HG02973 (cell line): ENCODE data around the gene CELSR2.
"Not testable (repeated sequence)": the region's sequence is repeated elsewhere in the genome, so short reads cannot be mapped to it uniquely, and the experiment has no call there.

ENCODE experiments used
- ATAC-seq: cut with Tn5 transposase; IDR thresholded peaks from one replicate; pipeline ENCODE4 v1.9.1; 2021; ENCODE audit warnings: moderate library complexity; ENCODE audit not compliant: unreplicated experiment

The CELSR2 gene

GRCh38 chr1:109299558-109300343 lies 50.4 kb downstream of the CELSR2 start:
- ATAC-seq: no peak

DNA sequence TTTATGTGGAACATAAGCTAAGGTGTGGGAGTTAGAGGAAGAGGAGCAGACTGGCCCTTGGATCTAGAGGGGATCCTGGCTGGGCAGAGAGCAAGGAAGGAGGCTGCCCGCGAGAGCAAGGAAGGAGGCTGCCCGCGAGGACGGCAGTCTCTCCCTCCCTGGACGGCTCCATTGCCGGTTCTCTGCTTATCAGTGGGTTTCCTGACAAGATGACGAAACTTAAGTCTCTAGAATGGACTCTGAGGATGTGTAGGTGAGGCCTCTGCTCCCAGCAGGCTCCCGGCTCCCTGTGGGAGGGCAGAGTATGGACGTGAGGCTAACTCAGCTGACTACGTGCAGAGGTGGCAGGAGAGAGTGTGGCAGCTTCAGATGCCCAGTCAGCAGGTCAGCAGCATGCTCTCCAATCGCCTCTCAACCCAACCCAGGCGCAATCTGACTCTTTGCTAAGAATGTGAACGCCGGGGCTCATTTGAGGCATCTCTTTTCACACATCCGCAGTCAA lies 51.4 kb downstream of the CELSR2 start:
- no peak for ATAC-seq

- ATAC-seq: no peak
Measured at GRCh38 chr1:109301874-109302273, 52.5 kb downstream of the CELSR2 start.

DNA sequence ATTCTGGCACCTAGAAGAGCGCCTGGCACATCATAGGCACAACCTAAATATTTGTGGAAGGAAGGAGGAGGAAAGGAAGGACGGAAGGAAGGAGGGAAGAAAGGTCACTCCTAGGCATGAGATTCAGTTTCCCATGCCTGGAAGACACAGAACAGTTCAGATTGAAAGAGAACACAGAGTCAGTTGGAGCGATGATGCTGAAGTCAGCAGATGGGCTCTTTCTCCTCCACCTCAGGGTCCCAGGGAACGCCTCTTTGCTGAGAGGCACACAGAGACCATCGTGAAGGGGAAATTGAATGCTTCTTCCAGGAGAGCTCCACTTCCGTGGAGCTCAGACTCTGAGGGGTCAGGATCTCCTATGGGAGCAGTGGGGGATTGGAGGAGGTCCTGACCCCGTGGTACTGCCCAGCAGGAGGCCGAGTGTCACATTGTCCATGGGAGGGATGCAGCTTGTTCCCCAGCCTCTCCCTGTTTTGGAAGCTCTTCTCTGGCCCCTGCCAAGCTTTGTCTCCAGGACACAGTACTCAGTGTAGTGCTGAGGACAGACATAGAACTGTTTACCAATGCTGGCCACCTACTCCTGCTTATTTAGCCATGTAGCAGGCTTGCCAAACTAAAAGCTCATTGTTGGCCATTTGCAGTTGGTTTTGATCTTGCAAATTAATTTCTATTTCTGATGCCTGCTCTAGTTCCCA lies 55.0 kb downstream of the CELSR2 start:
- no peak for ATAC-seq

DNA sequence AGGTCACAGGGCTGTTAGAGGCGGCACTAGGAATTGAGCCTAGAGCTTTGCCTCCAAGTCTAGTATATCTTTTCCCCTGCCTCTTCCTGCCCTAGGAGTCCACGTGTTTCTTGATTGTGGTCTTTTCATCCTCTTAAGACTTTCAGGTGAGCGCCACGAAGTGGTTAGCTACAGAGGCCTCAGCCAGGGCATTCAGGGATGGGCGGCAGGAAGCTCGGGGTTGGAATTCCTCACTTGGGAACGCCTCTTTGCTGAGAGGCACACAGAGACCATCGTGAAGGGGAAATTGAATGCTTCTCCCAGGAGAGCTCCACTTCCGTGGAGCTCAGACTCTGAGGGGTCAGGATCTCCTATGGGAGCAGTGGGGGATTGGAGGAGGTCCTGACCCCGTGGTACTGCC lies 56.7 kb downstream of the CELSR2 start:
- ATAC-seq: not testable (repeated sequence)

GRCh38 chr1:109306832-109307273 lies 57.5 kb downstream of the CELSR2 start, which contains the start of gene MYBPHL:
TSS of gene MYBPHL (minus strand) at chr1:109307011. CDS start at chr1:109306991, 20 bp downstream.
- no peak for ATAC-seq

DNA sequence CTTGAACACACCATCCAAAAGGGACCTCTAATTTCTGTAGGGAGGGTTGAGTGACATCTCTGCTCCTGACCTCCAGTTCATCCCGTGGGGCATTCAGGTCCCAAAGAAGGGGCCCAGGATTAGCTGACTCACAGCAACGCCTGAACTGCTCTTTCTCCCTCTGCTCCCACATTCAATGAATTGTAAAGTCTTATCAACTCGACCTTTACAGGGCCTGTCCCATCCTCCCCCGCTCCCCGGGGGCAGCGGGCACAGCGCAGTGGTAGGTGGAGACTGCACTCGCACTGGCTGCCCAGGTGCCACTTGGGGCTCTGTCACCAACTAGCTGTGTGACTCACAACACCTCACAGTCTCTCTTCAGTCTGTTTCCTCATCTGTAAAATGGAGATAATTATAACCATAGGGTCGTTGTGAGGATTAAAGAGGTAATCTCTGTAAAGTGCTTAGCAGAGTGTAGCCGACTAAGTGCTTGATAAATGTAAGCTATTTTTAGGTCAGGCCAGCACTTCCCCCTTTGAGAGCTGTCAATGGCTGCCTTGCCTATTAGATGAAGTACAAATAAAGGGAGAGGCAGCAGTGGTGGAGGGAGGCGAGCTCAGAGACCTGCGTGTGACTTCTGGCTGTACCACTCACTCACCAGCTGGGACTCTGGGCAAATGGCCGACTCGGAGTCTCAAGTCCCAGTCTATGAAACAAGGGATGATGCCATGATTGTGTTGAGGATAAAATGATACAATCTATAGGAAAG lies 58.1 kb downstream of the CELSR2 start:
- ATAC-seq: no peak

GRCh38 chr1:109309347-109309746 lies 60.0 kb downstream of the CELSR2 start:
- no peak for ATAC-seq

- ATAC-seq: no peak
Measured at GRCh38 chr1:109312246-109312645, 62.9 kb downstream of the CELSR2 start.

DNA sequence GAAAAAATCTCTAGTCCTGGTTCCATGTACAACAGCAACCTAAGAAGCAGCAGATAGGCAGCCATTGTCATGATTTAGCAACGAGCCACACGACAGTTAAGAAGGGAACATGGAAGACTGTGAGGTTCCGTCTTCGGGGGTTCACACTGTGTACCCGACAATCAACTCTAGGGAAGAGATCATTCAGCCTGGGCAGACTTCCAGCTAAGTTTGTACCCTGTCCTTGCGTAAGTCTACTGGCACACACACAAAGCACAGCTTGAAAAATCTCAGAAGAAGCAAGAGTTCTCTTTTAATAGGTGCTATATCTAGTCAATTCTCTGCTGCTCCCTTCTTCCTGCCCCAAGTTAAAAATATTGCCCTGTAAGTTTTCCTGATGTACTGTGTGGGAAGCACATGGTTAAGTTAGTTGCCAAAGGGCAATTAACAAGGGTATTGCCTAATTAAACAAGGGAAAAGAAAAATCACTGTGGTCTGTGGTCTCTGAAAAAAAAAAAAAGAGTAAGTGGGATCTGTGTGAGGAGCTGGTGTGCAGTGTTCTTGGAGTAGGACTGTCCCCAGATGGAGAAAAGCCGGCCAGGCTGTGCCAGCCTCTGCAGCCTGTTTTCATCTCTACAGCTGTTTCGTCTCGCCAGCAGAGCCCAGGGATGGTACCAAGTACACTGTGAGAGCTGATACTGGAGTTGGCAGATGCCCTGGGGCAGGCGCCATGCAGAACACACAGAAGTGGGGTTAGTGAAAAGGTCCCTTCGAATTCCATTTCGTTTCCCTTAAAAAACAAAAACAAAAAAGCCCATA lies 63.8 kb downstream of the CELSR2 start:
- ATAC-seq: no peak

DNA sequence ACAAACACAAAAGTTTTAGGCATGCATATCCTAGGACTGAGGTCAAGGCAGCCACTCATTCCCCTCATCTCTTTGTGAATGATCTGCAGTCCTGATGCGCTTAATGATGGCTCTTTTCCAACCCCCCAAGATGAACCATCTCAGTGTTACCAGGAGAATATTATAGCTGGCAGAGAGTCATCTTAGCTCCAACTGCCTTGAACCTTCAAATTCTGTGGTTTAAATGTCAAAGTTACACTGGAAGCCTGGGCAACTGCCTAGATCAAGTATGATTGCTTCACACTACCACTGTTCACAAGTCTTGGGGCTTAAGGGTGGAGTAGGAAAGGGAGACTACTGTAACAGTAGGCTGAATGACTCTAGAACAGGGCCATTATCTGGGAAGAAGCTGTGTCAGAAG lies 65.5 kb downstream of the CELSR2 start:
- ATAC-seq: no peak

DNA sequence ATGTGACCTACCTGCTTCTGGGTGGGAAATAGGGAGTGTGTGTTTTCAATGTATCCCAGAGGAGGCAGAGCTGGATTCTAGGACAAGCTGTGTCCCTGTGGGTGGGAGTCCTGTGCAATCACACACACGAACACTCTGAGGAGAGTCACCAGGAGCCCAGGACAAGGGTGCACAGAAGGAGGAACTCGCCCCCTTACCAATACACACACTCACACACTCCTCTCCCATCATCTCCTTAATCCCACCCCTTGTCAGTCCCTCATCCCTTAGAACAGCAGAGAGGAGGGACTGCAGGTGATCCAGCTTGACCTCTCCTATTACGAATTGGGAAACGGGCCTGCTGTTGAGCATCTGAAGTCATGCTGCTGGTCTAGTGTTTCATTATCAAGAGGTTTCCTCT lies 65.9 kb downstream of the CELSR2 start:
- no peak for ATAC-seq

DNA sequence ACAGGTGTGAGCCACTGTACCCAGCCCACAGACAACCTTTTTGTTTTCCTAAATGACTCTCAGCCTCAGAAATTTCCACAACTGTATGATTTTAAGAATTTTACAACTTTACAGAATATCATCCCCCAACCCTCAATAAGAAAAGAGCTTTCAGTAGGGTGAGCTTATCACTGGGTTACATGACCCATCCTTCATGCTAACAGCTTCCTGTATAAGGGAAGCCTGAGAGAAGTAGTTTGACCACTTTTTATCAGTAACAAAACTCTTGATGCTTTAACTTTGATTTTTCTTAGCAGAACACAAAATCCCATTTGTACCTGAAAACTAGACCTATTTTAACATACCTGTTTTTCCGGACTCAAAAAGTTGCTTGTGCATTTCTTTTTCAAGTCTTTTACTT lies 67.2 kb downstream of the CELSR2 start:
- ATAC-seq: no peak

GRCh38 chr1:109319114-109319513 lies 69.8 kb downstream of the CELSR2 start:
- ATAC-seq: no peak

DNA sequence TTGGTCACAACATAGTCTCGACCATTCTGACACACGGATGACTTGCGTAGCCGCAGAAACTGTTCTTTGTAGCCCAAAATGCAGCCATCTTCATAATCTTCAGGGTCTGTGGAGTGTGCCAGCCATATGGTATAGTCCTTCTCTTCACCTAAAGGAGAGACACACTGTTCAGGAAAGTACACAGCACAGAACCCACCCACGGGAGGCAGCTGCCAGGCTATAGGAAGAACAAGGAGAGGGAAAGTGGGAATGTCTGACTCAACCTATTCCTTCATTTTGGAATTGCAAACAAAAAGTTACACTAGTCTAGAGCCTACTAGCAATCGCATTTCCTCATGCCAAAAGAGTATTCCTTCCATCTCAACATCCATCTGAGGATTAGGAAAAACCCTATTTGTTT lies 73.6 kb downstream of the CELSR2 start:
- ATAC-seq: no peak
